Caki2 (cell line): Measurements from ENCODE around the gene COMTD1. TPM values are rescaled to one million over a fixed set of nuclear protein-coding genes. Genes with fewer than 3 reads are reported as not detected.
A peak's percentile ranks its signal among the peaks of the same experiment; 100 is the strongest.
"Not testable (repeated sequence)": the region's sequence is repeated elsewhere in the genome, so short reads cannot be mapped to it uniquely, and the experiment has no call there.

Experiments used
- DNase-seq: peaks from one replicate; pipeline ENCODE4 v3.0.0-alpha.2; 2015; ENCODE audit warnings: low read depth
- in situ Hi-C: cut with HindIII; loops from 2 replicates; pipeline ENCODE4 v1.10.0; 2016; ENCODE audit warnings: low sequenced_read_pairs, low pct_unique_long_range_greater_than_20kb, mixed read lengths
- total RNA-seq: library from RNA; depleted of rRNA; stranded (reverse); fragments of >200 nt; shearing (Covaris generic); gene quantifications from 2 replicates; pipeline ENCODE4 v1.2.3, GENCODE V29; 2014; ENCODE audit warnings: low replicate concordance

COMTD1 gene
- total RNA-seq, 1 experiment from 2014 or later: 74.2 TPM

DNA sequence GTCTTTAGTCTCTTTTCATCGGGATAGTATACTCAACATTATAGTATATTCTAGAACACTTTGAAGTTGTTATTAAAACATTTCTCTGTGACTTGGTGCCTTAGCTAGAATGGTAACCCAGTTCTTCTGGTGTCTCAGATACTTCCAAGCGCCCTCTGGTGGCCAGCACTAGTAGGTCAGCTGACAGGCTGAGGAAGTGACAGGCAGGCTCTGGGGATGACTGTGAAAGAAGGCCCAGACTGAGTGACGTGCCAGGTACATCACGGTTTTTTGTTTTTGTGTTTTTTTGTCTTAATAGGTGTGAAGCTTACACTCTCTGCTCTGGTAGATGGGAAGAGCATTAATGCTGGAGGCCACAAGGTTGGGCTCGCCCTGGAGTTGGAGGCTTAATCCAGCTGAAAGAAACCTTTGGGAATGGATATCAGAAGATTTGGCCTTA lies 5.1 kb downstream of the COMTD1 start:
- in situ Hi-C loops: no loop called here
- peak; percentile 75 for DNase-seq

DNA sequence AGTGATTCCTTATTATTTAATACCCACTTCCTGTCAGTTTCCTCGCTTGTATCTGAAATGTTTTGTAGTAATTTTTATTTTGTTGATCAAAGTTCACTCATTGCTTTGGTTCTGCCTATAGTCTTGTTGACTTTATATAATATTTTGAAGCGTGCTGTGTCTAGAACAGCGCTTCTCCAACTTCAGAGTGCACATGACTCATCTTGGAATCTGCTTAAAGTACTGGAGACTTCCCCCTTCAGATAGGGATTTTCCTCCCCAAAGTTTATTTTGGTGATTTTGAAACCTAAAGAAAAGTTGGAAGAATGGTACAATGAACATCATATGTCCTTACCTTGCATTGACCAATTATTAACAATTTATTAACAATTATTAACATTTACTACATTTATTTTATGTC lies 5.8 kb downstream of the COMTD1 start:
- in situ Hi-C loops: no loop called here
- no peak for DNase-seq

DNA sequence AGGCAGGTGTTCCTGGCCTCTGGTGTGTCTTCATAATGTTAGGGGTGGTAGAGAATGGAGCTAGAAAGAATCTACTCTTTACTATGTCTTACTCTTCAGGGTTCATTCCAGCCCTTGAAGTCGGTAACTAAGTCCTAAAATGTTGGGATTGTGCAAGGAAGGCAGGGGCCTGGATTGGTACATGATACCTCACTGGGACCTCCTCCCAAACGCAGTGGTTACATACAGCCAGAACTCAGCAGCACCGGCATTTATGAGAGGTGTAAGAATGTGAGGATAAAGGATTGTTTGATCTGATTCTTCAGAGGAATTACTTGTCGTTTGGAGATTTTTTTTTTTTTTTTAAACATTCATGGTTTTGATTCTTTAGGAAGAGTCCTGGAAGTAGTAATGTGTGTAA lies 6.9 kb downstream of the COMTD1 start:
- in situ Hi-C loops: no loop called here
- DNase-seq: no peak

DNA sequence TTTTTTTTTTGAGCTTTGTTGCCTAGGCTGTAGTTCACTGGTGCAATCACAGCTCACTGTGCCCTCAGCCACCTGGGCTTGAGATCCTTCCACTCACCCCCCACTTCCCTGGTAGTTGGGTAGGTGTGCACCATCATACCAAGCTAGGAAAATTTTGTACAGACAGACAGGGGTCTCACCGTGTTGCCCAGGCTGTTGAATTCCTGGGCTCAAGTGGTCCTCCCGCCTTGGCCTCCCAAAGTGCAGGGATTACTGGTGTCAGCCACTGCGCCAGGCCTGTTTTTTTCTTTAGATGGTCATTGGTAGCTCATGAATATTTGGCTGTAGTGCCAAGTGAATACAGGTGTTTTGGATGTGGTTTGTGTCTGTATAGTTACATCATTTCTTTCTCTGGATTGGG lies 7.5 kb downstream of the COMTD1 start:
- in situ Hi-C loops: no loop called here
- DNase-seq: no peak

DNA sequence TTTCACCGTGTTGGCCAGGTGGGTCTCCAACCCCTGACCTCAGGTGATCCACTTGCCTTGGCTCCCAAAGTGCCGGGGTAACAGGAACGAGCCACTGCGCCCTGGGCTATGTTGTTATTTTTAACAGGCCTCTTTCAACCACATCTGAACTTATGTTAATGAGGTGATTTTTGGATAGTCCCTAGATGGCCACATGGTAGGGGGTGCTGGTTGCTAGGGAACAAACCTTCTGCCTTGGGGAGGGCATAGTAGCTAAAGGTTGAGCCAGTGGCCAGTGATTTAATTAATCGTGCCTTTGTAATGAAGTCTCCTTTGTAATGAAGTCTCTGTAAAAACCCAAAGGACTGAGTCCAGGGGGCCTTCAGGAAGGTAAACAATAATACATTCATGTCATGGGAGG lies 9.1 kb downstream of the COMTD1 start:
- in situ Hi-C loops: no loop called here
- no peak for DNase-seq

DNA sequence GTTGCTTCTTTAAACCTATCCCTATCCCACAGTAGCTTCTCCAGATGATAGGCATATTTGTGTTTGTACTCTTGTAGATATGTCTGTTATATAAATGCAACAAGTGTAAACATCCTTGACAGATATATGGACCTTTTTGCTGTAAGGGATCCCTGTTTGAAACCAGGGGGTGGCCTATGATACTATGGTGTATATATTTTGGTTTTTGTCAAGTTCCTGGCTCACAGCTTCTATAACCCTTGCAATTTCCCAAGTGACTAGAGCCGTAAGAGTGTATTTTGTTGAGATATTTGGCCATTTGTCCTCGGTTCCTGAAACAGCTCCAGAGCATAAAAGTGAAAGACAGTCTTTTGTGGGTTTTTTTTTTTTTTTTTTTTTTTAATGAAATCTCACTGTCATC lies 9.7 kb downstream of the COMTD1 start:
- no peak for DNase-seq
- in situ Hi-C loops: no loop called here

DNA sequence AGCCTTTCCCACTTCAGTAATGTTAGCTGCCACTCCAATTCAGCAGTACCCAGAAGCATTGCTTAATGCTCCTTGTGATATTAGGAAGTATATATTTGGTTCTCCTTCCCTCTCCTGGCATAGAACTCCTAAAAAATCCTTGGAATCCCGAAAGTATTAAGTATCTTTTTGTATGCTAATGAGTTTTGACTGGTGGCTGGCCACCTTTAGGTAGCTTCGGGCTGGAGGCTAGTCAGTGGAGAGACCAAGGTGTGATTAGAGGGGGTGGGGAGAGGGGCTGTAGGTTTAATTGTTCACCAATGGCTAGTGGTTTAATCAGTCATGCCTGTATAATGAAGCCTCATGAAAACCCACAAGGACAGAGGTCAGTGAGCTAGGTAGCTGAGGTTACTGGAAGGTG lies 12.2 kb downstream of the COMTD1 start:
- peak; percentile 31 for DNase-seq
- in situ Hi-C loops: no loop called here

DNA sequence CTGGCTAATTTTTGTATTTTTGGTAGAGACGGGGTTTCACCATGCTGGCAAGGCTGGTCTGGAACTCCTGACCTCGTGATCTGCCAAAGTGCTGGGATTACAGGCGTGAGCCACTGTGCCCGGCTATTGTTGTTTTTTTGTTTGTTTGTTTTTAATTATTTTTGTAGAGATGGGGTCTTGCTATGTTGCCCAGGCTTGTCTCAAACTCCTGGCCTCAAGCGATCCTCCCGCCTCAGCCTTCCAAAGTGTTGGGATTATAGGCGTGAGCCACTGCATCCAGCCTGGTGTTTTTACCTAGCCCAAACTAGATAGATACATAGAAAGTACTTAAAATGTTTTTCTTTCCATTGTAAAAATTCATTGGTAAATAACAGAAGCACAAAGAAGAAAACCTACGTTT lies 14.3 kb downstream of the COMTD1 start:
- DNase-seq, in situ Hi-C loops: not testable (repeated sequence)

DNA sequence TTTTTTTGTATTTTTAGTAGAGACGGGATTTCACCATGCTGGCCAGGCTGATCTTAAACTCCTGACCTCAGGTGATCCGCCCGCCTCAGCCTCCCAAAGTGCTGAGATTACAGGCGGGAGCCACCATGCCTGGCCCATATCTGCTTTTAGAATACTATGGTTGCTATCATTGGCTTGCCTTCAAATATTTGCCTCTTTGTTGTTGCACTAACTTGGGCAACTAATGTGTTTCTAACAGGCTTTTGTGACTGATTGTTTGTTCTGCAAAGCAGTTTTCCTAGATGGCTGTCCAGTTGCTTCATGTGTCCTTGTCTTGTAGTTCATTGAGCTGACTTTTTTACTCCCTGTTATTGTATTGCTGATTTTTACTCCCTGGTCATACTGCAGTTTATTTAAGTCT lies 15.5 kb downstream of the COMTD1 start:
- DNase-seq: no peak
- in situ Hi-C loops: no loop called here

DNA sequence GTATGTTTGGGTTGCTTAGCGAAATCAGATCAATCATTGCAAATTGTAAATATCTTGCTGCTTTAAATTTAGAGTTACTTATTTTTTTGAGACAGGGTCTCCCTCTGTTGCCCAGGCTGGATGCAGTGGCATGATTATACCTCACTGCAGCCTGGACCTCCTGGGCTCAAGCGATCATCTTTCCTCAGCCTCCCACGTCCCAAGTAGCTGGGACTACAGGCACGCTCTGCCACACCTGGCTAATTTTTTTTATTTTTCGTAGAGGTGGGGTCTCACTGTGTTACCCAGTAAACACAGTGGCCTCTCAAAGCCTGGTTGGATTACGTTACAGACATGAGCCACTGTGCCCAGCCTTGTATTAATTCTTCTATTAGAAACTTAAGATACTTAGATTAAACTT lies 23.4 kb downstream of the COMTD1 start:
- DNase-seq: no peak
- in situ Hi-C loops: no loop called here

DNA sequence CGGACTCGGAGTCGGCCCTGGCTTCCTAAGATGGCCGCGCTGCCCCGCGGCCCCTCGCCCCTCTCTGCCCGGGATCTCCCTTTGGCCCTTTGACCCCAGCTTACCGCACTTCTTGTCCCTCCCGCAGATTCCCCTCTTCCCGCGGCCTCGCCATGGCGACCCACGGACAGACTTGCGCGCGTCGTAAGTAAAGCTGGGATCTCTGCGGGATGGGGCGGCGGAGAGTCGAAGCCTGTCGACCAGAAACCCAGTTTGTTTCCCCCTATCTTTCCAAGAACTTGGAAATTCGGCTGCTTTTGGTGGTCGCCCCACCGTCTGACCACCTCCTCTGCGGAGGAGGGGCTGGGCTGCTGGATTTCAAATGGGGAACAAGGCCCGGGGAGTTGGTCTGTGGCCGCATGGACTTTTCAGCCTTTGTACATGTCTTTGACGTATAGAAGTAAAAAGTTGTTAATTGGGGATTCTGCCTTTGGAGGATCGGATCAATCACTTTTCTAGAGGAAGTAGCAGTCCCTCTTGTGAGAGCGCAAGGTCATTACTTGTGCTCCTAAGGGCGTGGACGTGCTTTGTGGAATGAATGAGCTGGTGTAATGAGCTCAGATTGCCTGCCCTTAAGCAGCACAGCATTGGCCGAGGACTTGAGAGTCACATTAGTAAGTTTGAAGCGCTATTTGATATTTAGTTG lies 24.6 kb downstream of the COMTD1 start:
- in situ Hi-C loops: no loop called here
- peak; percentile 43 for DNase-seq

DNA sequence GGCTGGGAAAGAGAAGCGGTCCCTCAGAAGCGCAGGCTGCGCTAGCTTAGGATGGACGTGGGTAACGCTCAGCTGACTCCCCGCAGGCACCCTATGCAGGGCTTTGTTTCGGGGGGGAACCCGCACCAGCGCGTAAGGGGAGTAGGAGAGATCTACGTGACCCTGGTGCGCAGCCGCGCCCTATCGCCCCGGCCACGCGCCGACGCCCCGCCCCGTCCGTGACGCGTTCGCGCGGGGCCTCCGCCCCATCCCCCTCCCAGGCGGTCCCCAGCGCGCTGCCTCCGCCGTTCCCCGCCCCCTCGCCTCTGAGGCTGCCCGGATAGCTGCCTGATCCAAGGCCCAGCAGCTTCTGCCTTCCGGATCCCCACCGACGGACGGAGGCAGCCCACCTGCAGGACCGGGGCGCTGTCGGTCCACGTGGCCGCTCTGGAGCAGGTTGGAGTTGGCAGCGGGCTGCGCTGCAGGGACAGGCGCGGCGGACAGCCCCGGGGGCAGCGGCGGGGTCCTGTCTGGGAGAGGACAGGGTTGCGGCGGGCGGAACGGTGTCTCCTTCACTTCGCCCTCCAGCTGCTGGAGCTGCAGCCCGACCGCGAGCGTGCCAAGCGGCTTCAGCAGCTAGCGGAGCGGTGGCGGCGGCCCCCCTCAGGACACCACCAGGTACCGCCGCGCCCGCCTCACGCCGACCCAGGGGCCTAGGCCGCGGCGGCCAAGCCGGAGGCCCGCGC lies 25.3 kb downstream of the COMTD1 start, which contains the start of gene VDAC2:
Gene VDAC2 (plus strand): TSS at position 515 of the 725 bp plus-strand sequence. CDS start 363 bp downstream, outside the sequence.
- DNase-seq: peak; percentile 93
- in situ Hi-C loops: no loop called here

DNA sequence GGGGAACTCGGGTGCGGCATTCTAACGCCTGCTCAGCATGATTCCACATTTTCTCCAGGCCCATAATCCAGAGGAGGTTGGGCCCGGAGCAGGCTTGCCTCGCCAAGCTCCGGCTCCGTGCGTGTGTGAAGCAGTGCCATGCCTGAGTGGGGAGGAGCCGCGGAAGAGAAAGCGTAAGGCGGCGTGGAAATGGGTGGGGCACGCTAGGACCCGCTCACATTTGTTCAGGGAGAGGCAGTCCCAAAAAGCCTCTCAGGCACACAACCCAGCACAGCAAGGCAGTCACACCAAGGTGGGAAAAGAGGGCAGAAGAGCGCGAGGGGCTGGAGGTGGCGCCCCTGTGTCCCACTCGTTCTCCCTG lies 25.9 kb downstream of the COMTD1 start:
- in situ Hi-C loops: no loop called here
- DNase-seq: peak; percentile 76

DNA sequence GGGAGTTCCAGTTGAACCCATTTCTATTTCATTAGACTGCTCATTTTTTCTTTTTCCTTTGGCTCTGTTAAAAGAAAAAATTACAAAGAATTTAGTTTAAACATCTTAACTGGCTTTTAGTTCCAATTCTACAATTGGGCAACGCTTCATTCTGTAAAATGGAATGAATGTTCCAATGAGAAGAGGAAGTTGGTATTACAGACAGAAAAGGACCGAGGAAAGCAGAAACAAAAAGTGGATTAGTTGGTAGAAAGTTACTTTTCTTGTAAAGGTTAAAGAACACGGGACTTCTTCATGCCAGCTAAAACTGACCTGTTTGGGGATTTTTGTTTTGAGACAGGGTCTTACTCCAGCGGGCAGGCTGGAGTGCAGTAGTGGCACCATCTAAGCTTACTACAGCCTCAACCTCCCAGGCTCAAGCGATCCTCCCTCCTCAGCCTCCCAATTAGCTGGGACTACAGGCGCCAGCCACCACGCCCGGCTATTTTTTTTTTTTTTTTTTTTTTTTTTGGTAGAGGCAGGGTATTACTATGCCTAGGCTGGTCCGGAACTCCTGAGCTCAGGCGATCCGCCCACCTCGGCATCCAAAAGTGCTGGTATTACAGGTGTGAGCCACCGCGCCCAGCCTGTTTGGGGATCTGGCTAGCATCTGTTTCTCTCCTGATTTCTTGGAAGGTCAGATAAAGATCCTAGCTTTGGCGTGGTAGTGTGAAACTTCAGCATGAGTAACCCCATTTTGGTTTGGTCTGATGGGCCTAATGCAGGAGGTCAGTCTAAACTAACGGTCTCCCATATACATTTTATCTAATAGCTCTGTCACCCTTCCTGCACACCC lies 26.5 kb downstream of the COMTD1 start:
- no peak for DNase-seq
- in situ Hi-C loops: no loop called here

DNA sequence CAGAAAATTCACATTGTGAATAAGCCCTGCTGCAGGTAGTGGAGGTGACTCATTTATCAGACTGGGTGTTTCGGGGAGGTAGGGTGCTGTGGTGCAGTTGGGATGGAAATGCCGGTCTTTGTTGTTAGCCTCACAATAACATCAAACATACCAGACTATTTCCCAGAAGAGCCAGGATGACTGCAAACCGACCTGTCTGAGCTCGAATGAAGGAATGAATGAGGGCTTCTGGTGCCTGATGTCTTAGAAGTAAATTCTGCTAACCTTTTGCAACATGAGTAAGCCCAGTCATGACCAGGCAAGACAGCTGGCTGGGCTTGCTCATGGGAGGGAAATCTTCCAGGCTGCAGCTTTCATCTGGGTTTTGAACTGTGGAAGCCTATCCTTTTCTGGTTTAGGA lies 27.6 kb downstream of the COMTD1 start:
- DNase-seq: peak; percentile 33
- in situ Hi-C loops: no loop called here

DNA sequence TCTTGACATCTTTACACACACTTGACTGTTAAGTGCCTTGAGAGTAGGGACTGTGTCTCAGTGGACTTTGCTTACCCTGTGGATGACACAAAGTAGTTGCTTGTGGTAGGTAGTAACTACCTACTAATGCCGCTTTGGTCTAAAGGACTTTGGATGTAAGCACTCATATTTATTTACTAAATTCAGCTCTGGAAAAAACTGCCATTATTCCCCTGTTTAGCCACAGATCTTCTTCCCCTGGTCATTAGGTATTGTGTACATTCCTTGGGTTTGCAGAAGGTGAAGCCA lies 28.0 kb downstream of the COMTD1 start:
- no peak for DNase-seq
- in situ Hi-C loops: no loop called here

DNA sequence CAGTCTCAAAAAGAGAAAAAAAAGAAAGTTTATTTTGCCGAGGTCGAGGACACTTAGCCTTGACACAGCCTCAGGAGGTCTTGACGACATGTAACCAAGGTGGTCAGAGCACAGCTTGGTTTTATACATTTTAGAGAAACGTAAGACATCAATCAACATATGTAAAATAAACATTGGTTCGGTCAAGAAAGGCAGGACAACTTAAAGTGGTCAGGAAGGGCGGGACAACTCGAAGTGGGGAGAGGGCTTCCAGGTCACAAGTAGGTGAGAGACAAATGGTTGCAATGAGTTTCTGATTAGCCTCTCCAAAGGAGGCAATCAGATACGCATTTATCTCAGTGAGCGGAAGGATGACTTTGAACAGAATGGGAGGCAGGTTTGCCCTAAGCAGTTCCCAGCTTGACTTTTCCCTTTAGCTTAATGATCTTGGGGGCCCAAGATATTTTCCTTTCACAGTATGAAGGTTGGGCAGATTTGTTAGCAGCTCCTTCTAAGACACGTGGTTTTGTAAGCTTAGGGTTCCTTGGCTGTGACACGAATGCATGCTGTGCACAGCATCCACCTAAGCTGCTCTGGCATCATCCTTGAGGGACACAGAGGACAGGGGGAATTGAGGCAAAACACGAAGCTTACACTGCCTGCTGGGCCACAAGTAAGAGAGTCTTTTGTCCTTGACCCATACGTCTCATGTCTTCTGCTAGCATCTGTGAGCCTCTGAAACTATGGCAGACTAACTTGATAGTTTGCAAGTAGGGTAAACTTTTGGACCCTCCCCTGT lies 28.5 kb downstream of the COMTD1 start:
- in situ Hi-C loops: no loop called here

DNA sequence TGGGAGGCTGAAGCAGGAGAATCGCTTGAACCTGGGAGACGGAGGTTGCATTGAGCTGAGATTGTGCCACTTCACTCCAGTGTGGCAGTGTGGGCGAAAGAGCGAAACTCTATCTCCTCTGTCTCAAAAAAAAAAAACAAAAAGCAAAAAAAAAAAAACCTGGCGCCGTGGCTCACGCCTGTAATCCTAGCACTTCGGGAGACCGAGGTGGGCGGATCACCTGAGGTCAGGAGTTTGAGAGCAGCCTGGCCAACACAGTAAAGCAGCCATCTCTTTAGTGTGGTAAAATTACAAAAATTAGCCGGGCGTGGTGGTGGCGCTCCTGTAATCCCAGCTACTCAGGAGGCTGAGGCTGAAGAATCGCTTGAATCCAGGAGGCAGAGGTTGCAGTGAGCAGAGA lies 29.1 kb downstream of the COMTD1 start:
- DNase-seq, in situ Hi-C loops: not testable (repeated sequence)

More for the DNA sequence above, 28.5 kb downstream of the COMTD1 start:
- no peak for DNase-seq

DNA sequence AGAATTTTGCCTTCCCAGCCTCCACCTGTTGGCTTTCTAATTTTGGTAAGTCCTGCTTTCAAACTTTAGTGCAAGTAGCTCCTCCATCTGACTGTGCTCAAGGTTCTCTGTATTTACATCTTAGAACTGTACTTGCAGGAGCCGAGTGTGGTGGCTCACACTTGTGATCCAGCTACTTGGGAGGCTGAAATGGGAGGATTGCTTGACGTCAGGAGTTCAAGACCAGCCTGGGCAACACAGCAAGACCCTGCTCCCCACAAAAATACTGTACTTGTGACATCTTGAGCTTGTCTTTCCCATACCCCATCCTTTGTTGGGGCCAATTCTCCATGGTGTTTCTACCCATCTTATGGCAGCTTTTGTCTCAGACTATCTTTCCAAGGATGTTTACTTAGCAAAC lies 29.8 kb downstream of the COMTD1 start:
- in situ Hi-C loops: no loop called here
- DNase-seq: no peak
